ENCODE results near the gene SYT15.

DNA sequence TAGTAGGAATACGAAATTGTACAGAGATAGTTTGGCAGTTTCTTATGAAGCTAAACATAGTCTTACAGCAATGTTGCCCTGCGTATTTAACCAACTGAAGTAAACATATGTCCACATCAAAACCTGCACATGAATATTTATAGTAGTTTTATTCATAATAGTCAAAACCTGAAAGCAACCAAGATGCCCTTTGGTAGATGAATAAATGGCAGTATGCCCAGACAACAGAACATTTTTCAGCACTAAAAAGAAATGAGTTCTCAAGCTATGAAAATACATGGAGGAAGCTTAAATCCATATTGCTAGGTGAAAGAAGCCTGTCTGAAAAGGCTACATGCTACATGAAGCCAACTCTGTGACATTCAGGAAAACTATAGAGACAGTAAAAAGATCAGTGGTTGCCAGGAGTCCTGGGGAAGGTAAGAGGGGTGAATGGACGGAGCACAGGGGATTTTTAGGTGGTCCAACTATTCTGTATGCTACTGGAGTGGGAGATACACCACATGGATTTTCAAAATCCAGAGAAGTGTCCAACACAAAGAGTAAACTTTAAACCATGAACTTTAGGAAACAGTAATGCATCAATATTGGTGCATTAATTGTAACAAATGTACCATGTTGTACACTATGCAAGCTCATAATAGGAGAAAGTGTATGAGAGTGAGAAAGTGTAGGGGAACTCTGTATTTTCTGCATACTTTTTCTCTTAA, 40.1 kb upstream of the SYT15 start:
- TF ChIP-seq, protein P1, sequence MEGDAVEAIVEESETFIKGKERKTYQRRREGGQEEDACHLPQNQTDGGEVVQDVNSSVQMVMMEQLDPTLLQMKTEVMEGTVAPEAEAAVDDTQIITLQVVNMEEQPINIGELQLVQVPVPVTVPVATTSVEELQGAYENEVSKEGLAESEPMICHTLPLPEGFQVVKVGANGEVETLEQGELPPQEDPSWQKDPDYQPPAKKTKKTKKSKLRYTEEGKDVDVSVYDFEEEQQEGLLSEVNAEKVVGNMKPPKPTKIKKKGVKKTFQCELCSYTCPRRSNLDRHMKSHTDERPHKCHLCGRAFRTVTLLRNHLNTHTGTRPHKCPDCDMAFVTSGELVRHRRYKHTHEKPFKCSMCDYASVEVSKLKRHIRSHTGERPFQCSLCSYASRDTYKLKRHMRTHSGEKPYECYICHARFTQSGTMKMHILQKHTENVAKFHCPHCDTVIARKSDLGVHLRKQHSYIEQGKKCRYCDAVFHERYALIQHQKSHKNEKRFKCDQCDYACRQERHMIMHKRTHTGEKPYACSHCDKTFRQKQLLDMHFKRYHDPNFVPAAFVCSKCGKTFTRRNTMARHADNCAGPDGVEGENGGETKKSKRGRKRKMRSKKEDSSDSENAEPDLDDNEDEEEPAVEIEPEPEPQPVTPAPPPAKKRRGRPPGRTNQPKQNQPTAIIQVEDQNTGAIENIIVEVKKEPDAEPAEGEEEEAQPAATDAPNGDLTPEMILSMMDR (IDR thresholded peaks at IDR 0.05) = no peak
- no peak for TF ChIP-seq EZH2 (IDR thresholded peaks at IDR 0.05; ENCODE audit: borderline replicate concordance, insufficient read depth, low read depth, low read length, poor library complexity, severe bottlenecking)
